ENCODE data around the gene CAMTA1. TPM values are rescaled to one million over a fixed set of nuclear protein-coding genes. Genes with fewer than 3 reads are reported as not detected.
"Not testable (repeated sequence)": the region's sequence is repeated elsewhere in the genome, so short reads cannot be mapped to it uniquely, and the experiment has no call there.

Gene CAMTA1
- total RNA-seq, 2 donors from 2014 or later = 109 to 128 TPM

DNA sequence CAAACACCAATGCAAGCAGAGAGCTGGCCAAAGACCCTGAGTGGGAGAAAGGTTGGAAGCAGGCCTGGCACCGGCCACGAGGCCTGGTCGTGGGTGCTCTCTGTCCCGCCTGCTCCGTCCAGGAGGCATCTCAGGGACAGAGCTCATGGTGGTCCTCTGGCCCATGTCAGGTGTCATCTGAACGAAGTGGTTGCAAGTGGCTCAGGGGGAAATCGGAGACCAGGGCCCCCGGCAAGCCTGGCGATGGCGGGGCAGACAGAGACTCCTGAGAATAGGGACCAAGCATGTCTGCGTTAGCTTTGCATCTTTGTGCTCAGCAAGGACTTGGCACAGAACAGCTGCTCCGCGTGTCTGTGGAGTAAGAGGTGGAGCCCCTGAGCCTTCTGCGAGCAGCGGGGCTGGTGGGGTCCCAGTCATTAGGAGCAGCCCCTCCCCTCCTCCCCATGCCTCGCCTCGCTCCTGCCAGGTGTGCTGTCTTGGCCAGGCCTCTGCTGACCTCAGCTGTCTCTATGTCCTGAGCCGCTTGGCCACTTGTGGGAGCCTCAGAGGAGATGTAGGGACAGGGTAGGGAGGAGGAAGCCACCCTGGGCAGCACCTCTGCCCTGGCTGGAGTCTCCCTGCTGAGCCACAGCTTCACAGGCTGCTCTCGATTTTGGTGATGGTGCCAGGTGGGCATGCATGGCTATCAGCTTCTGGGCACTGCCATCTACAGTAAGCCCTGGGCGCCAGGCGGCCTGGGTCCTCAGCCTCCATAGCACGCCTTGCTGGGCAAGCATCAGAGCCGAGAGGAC lies 622.9 kb downstream of the CAMTA1 start:
- DNase-seq (no peak), ATAC-seq (no peak)
- intact Hi-C loops (cut with DNase I) = no loop called here

DNA sequence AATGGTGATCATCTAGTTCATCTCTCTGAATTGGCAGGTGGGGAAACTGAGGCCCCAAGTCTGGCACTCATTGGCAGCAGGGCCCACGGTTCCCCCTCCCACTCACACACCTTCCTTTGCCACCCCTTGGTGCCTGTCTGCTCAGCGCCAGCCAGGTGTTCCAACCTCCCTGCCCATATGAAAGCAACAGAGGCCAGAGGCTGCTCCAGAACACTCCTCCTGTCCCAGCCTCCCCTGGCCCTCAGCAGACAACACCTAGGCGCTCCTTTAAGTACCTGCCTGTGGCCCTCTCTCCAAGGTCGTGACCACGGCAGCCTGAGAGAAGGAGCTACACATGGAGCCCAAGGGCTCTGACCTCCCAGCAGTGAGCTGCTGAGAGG lies 623.5 kb downstream of the CAMTA1 start:
- ATAC-seq (no peak), DNase-seq (no peak)
- intact Hi-C loops (cut with DNase I) = no loop called here

DNA sequence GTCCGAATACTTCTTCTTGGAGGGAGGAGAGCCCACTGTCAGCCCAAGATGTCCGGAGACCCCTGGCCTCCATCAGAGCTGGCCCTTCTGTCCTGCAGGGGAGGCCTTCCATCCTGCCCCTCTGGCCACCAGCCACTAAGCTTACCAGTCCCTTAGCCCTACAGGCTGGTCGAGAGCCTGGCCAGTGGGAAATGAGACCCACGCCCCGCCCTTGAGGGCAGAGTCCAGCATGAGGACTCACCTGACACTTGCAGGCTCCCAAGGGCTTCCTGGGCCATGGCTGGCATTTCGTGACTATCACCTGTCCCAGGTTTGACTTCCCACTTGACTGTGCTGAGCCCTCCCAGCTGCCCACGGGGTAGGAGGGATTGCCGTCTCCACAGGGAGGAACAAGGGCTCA lies 624.0 kb downstream of the CAMTA1 start:
- no peak for DNase-seq
- intact Hi-C loops (cut with DNase I) = no loop called here
- ATAC-seq = no peak

DNA sequence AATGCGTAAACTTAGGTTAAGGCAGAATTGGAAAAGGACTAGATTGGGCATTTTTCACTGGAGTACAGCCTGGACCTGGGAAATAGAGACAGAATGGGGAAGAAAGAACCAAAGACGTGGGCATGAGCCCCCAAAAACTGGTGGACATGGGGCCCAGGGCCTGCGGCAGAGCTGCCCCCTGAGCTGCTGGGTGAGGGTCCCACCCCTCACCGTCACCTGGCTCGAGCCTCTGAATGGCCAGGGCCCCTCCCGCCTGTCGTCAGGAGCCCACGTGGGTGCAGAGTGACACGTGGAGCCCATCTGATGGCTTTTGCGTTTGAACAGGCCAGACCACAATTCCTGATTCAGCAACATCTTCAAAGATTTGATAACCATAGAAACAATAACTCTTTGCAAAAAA lies 624.9 kb downstream of the CAMTA1 start:
- no peak for ATAC-seq
- intact Hi-C loops (cut with DNase I) = no loop called here

DNA sequence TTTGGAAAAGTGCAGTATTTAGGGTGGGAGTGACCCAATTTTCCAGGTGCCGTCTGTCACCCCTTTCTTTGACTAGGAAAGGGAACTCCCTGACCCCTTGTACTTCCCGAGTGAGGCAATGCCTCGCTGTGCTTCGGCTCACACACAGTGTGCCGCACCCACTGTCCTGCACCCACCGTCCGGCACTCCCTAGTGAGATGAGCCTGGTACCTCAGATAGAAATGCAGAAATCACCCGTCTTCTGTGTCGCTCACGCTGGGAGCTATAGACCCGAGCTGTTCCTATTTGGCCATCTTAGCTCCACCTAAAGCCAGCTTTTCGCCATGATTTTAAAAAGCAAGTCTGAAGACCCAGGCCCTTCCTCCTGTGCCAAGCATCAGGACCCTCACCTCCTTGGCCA lies 632.4 kb downstream of the CAMTA1 start:
- ATAC-seq; intact Hi-C loops (cut with DNase I); DNase-seq: not testable (repeated sequence)

More for the DNA sequence above, 624.9 kb downstream of the CAMTA1 start:
- DNase-seq = no peak

DNA sequence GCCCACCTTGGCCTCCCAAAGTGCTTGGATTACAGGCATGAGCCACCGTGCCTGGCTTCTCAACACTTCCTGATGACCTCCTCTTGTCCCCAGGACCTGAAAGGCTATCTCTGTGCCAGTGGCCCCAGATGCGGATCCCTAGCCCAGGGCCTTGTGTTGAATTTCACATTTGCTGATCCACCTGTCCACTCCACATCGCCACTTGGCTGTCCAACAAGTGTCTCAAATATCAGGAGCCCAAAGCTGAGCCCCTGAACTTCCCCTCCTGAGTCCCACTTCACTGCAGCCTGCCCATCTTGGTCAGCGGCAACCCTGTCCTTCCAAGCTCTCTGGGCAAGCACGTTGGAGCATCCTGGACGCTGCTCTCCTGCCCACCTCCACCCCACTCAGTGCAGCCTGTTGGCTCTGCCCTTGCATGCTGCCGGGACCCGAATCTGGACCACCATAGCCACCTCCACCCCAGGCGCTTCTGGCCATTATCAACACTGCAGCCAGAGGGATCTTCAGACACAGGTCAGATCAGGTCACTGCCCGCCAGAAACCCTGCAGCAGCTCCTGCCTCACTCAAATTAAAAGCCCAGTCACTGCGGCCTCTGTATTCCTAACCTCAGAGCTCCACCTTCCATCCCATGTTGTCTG lies 633.3 kb downstream of the CAMTA1 start:
- intact Hi-C loops (cut with DNase I) = no loop called here
- no peak for ATAC-seq
- no peak for DNase-seq

DNA sequence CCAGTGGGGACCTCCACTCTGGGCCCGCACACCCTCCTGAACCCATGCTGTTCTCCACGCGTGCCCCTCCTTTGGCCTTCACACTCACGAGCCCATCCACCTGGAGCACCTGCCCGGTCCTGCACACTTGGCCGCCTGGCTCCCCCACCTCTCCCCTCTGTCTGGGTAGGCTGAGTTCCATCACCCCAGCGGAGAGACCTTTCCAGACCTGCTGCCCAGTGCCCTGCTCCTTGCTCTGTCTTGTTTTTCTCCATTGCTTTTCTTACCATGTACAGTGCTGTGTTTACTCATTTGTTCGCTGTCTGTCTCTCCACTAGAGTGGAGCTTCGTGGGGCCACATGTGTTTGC lies 634.8 kb downstream of the CAMTA1 start:
- ATAC-seq (no peak), DNase-seq (no peak)
- intact Hi-C loops (cut with DNase I) = no loop called here

DNA sequence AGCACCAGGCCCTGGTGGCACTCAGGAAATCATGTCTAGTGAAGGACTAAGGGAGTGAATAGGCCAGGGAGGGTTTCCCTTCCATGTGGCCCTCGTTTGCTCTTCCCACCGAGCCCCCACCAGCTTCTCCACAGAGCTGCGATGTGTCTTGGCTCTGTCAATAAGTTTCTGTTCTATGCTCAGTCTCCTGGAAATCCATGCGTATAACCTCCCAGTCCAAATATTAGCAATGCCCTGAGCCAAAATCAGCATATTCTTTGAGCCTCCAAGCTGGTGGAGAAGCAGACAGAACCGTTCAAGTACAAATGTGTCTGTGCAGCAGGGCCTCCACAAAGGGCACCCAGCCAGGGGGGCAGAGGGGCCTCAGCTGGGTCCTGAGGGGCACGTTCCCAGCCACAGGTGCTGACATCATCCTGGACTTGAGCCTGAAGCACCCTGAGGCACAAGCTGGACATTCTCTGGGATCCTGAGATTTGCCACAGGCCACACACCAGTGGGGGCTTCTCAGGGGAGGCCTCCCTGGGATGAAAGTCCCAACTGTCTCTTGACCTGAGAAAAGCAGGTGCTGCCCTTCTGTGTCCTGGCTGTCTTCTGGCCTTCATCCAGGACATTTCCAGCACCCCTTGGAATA lies 635.3 kb downstream of the CAMTA1 start:
- peak; percentile 10 for DNase-seq
- intact Hi-C loops (cut with DNase I) = no loop called here
- ATAC-seq = no peak

DNA sequence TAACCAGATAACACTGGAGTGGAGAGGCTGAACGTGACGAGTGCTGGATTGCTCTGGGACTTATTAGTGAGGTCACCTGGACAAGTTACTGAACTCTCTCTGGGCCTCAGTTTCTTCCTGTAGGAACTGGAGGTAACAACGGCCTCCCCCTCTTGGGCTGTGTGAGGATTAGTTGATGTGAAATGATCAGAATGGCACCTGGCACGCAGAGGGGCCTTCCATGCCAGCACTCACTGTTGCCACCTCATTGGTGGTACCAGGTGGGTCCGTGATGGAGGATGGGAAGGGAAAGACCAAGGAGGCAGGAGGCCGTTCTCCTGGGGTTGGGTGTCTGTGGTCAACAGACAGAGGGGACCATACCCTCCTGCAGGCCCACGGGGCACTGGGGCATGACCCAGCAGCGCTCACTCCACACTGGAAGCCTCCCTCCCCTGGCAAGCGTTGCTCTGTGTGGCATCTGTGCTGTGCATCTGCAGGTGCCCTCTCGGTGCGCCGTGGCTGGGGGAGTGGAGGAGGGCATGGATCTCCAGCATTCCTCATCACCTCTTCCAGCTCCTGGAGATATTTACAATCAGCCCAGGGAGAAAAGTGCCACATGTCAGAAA lies 636.3 kb downstream of the CAMTA1 start:
- DNase-seq = peak; percentile 14
- intact Hi-C loops (cut with DNase I) = no loop called here
- no peak for ATAC-seq

DNA sequence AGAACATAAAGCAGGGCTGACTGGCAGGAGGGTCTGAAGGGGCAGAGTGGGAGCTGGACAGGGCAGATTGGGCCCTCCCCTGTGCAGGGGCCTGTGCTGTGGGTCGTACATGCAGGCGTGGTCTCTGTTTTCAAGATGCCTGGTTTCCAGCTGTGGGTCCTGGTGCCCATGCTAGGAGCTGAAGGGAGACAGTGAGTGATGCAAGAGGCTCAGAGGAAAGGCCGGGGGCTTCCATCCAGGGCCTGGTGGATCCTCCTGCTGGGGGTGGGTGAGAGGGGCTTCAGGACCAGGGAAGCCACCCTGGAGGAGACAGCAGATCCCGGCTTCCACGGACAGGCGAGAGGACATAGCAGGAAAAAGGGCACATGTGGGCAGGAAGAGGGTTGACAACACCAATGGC lies 636.8 kb downstream of the CAMTA1 start:
- intact Hi-C loops (cut with DNase I) = no loop called here
- ATAC-seq (no peak), DNase-seq (peak; percentile 11)

DNA sequence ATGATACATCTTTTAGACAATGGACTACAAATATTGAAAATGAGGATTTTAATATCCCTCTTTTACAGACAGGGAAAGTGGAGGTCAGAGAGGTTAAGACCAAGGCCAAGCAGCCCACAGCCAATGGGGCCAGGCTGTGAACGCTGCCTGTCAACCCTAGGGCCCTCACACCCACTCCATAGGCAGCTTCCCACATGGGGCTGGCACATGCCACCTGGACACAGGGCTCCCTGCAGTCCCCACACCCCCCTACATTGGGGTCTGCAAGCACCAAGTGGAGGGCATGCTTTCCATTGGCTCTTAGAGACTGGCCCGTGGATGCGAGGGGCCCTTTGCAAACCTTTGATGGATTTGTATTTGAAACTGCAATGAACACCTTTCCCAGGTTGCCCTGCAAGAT lies 637.3 kb downstream of the CAMTA1 start:
- ATAC-seq (no peak), DNase-seq (no peak)
- intact Hi-C loops (cut with DNase I) = no loop called here

DNA sequence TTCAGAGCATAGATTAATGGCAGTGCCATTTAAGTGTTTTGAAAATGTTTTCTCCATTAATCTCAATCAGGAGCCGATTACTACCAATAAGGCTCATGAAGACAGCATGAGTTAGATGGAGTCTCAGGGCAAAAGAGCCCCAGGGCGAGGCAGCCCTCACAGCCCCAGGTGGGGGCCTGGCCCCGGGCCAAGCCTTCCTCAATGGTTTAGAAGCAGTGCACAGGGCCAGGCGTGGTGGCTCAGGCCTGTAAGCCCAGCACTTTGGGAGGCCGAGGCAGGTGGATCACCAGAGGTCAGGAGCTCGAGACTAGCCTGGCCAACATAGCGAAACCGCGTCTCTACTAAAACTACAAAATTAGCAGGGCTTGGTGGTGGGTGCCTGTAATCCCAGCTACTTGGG lies 637.7 kb downstream of the CAMTA1 start:
- intact Hi-C loops (cut with DNase I) = no loop called here
- peak; percentile 17 for DNase-seq
- ATAC-seq = no peak

DNA sequence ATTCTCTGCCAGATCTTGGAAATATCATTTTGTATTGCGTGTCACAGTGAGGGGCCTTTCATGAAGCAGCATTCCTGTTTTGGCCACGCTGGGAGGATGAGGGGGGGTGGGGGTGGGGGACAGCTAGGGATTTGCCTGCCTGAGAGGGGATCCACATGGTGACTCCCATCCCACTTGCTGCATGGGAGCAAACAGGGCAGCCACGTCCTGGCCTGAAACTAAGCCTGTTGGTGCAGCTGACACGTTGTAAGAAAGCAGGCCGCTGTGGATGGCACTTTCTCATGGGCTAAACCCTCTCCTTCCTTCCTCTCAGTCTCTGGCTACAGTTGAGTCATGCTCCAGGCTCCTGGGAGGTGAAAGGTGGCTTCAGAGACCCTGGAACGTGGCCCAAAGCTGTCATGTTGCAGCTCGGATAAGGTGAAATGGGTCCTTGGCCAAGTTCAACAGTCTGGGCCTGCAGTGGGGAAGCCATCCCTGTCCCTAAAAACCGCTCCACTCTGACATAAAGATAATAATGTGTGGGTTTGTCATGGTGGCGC lies 639.2 kb downstream of the CAMTA1 start:
- peak in 1 of 2 donors; percentile 77 for ATAC-seq
- DNase-seq = peak; percentile 28
- intact Hi-C loops (cut with DNase I) = no loop called here

DNA sequence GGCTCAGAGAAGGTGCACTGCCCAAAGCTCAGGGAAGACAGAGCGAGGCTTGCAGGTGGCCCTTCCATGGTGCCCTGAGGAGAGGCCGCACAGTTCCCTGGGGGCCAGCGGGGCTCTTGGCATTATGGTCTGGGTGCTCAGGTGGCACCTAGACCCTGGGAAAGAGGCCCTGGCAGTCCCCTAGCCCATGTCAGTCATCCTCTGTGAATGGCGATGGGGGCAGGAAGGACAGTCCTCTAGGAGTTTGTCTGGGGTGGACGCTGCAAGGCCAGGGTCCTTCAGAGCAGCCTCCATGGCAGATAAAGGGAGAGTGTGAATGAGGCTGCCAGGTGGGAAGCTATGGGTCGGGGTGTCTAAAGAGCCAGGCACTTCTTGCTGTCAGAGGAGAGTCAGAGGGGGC lies 640.0 kb downstream of the CAMTA1 start:
- no peak for ATAC-seq
- DNase-seq = peak; percentile 10
- intact Hi-C loops (cut with DNase I) = no loop called here

DNA sequence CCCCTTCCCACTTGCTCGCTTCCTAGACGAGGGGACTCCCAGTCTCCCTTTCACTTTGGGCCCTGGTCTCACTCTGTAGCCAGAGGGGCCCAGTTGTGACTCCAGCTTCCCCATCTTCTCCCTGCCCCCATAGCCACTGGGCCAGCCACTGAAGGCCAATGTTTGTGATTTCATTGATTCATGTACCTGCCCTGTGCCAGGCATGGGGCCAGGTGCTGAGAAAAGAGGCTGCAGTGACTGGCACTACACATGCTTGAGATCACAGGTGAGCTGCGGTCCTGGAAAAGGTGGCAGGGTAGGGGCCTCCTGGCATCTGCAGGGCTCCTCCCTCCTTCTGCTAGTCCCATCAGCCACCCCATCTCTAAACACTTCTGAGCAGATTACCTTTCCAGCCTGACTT lies 640.5 kb downstream of the CAMTA1 start:
- DNase-seq (no peak), ATAC-seq (no peak)
- intact Hi-C loops (cut with DNase I) = no loop called here

DNA sequence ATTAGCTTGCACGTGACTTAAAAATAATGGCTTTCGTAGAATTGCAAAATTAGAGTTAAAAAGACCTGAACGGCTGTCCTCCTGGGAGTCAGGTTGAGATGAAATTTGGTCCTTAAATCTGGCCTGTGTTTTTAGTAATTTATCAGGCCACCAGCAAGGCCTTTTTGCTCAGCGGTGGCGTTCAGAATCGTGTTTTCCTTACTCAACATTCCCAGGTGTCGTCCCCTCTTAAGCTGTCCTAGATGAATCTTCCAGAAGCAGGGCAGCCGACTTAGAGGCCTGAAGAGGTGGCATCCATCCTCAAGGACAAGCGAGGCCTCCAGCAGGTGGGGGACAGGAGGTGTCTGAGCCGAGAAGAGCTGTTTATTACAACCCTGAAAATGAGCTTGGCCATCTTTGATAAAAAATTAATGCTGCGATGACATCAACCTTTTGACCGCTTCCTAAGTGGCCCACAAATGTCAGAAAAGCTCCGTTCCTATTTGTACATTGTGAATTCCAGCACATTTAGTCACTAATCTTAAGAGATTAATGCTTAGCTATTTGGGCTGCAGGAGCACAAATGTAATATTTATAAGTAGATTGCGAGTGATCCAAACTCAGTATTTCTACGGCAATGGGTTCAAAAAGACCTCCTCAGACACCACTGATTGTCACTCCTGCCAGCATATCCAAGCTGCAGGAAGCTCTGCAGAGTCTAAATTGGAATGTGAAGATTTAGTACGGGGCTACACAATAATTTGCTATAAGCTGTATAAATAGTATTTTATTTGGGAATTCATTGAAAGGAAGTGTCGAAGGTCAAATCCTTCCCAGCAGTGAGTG lies 641.7 kb downstream of the CAMTA1 start:
- no peak for ATAC-seq
- intact Hi-C loops (cut with DNase I) = no loop called here
- DNase-seq = peak; percentile 1

DNA sequence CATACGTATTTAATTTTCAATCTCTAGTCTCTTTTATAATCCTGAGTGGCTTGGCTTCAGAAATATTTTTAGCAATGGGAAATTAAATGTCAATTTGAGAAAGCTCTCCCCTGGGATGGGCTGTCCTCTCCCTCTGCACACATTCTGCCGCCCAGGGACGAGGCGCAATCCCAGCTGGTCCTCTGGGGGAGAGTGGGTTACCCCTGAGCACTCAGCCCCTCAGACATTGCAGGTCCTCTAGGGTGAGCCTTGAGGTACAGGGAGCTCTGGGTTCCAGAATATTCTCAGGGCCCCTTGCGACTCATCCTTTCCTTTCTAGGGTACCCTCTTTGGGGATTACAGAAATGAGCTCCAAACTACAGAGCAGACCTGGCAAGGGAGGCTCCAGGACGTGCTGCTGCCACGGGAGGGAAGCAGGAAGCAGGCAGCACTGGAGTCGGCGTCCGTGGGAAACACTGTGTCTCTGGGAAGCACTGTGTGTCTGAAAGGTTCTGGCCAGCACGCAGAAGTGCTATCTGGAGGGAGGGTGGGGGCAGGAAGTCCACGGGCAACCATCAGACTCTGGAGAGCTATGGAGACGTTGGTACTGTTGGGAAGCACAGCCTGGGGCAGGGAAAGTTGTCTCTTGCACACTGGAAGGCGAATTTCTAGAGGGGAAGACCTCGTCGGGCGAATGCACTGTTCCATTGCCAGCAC lies 642.5 kb downstream of the CAMTA1 start:
- DNase-seq (peak; percentile 24), ATAC-seq (no peak)
- intact Hi-C loops (cut with DNase I) = no loop called here

DNA sequence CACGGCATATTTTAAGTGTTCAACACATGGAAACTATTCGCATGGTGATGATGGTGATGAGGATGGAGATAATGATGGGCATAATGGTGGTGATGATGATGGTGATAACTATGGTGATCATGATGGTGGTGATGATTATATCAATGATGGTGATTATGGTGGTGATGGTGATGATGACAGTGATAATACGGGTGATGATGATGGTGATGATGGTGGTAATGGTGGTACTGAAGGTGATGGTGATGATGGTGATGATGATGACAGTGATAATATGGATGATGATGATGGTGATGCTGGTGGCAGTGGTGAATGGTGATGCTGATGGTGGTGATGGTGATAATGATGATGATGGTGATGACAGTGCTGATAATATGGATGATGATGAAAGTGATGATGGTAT lies 644.0 kb downstream of the CAMTA1 start:
- intact Hi-C loops (cut with DNase I) = no loop called here
- DNase-seq = no peak

More for the DNA sequence above, 644.0 kb downstream of the CAMTA1 start:
- ATAC-seq = no peak
